HepG2 (cell line): ENCODE measurements around the gene DUSP12.

Experiments
- CEBPG ChIP-seq: IDR thresholded peaks from 2 replicates; pipeline ENCODE4 v1.6.1; 2016
- CENPX ChIP-seq: sonication (generic); formaldehyde crosslinking; IDR thresholded peaks from 2 replicates; pipeline ENCODE4 v1.9.0; 2021; ENCODE audit warnings: mild to moderate bottlenecking, missing genetic modification reagents, moderate library complexity
- EEA1 ChIP-seq: sonication (generic); formaldehyde crosslinking; IDR thresholded peaks from 2 replicates; pipeline ENCODE4 v1.5.1; 2020; ENCODE audit warnings: mild to moderate bottlenecking, missing genetic modification reagents, borderline replicate concordance
- HCFC1 ChIP-seq: fragments of 150-350 bp; IDR thresholded peaks from 2 replicates; pipeline ENCODE4 v1.6.1; 2014; ENCODE audit warnings: low read depth, low read length
- POLR2A ChIP-seq, 2 experiments: IDR thresholded peaks; 2 replicates each; pipeline ENCODE4 v1.6.1; 2011; ENCODE audit warnings: low read depth in 2 of 2, low read length in 2 of 2, mild to moderate bottlenecking in 1 of 2, moderate library complexity in 1 of 2; ENCODE audit not compliant: insufficient read depth in 1 of 2
- RFX5 ChIP-seq: IDR thresholded peaks from 2 replicates; pipeline ENCODE4 v1.6.1; 2011; ENCODE audit warnings: low read depth, low read length, improper control_type of control experiment
- SNRNP70 ChIP-seq: fragments of 200-400 bp; formaldehyde crosslinking; IDR thresholded peaks from 2 replicates; pipeline ENCODE4 v1.6.1; 2017; ENCODE audit warnings: mild to moderate bottlenecking, low read depth, low read length, moderate library complexity
- ZBTB21 ChIP-seq: sonication (generic); formaldehyde crosslinking; IDR thresholded peaks from 2 replicates; pipeline ENCODE4 v1.4.0; 2020; ENCODE audit warnings: missing genetic modification reagents
- ZNF547 ChIP-seq: sonication (generic); formaldehyde crosslinking; IDR thresholded peaks from 2 replicates; pipeline ENCODE4 v1.5.1; 2020; ENCODE audit warnings: mild to moderate bottlenecking, missing genetic modification reagents
- ZNF549 ChIP-seq: sonication (generic); formaldehyde crosslinking; IDR thresholded peaks from 2 replicates; pipeline ENCODE4 v1.5.0; 2020; ENCODE audit warnings: missing genetic modification reagents
- ZNF790 ChIP-seq: sonication (generic); formaldehyde crosslinking; IDR thresholded peaks from 2 replicates; pipeline ENCODE4 v1.8.0; 2022; ENCODE audit warnings: missing genetic modification reagents, mild to moderate bottlenecking, borderline replicate concordance
- TF ChIP-seq, protein P1 (sequence below): sonication (generic); IDR thresholded peaks from 2 replicates; pipeline ENCODE4 v1.6.1; 2016; ENCODE audit warnings: low read depth, borderline replicate concordance
- TF ChIP-seq, protein P2 (sequence below): IDR thresholded peaks from 2 replicates; pipeline ENCODE4 v1.6.1; 2012; ENCODE audit warnings: inconsistent platforms
- TF ChIP-seq, protein P3 (sequence below): sonication (generic); formaldehyde crosslinking; IDR thresholded peaks from 2 replicates; pipeline ENCODE4 v1.4.0; 2020; ENCODE audit warnings: mild to moderate bottlenecking, missing genetic modification reagents

DNA sequence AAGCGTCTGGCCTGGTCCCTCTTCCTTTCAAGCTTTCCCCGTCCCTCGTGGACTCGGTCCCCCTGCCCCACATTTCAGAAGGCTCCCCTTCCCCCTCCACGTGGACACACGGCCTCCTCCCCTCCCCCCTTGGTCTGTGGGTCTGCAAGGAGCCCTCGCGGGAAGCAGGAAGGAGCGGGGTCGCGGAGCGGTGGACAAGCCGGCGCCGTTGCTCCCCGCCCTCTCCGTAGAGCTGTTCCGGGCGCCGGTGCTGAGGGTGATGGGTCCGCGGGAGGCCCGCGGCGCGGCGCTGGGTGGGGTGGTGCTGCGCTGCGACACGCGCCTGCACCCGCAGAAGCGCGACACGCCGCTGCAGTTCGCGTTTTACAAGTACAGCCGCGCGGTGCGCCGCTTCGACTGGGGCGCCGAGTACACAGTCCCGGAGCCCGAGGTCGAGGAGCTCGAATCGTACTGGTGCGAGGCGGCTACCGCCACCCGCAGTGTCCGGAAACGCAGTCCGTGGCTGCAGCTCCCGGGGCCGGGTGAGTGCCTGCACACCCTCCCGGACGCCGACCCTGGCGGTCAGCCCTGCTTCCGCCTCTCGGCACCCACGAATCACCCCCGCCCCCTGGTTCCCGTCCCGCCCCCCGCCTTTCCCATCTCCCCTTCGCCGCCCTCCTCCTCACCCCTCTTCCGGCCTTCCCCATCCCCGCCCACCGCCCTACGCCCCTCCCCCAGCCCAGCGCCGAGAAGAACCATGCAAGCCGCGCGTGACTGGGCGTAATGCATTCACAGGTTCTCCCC lies 22.9 kb upstream of the DUSP12 start:
- no peak for TF ChIP-seq ZNF790 (CRISPR knock-in tag)
- TF ChIP-seq HCFC1: no peak
- no peak for TF ChIP-seq RFX5
- TF ChIP-seq EEA1 (CRISPR knock-in tag): no peak
- TF ChIP-seq ZNF547: no peak
- no peak for TF ChIP-seq CENPX (CRISPR knock-in tag)
- TF ChIP-seq, protein P1, sequence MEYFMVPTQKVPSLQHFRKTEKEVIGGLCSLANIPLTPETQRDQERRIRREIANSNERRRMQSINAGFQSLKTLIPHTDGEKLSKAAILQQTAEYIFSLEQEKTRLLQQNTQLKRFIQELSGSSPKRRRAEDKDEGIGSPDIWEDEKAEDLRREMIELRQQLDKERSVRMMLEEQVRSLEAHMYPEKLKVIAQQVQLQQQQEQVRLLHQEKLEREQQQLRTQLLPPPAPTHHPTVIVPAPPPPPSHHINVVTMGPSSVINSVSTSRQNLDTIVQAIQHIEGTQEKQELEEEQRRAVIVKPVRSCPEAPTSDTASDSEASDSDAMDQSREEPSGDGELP: no peak
- TF ChIP-seq SNRNP70: no peak
- TF ChIP-seq CEBPG (CRISPR knock-in tag): no peak
- TF ChIP-seq ZNF549: no peak
- peak; percentile 59 to 71; a peak in 3 of 4 replicates for TF ChIP-seq POLR2A (IDR thresholded peaks at IDR 0.05; ENCODE audit: insufficient read depth in 1 of 2, low read depth in 2 of 2, low read length in 2 of 2)
- TF ChIP-seq, protein P2, sequence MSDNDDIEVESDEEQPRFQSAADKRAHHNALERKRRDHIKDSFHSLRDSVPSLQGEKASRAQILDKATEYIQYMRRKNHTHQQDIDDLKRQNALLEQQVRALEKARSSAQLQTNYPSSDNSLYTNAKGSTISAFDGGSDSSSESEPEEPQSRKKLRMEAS: no peak
- TF ChIP-seq ZBTB21 (CRISPR knock-in tag): no peak
- TF ChIP-seq, protein P3, sequence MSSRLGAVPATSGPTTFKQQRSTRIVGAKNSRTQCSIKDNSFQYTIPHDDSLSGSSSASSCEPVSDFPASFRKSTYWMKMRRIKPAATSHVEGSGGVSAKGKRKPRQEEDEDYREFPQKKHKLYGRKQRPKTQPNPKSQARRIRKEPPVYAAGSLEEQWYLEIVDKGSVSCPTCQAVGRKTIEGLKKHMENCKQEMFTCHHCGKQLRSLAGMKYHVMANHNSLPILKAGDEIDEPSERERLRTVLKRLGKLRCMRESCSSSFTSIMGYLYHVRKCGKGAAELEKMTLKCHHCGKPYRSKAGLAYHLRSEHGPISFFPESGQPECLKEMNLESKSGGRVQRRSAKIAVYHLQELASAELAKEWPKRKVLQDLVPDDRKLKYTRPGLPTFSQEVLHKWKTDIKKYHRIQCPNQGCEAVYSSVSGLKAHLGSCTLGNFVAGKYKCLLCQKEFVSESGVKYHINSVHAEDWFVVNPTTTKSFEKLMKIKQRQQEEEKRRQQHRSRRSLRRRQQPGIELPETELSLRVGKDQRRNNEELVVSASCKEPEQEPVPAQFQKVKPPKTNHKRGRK: no peak
